Measurements from ENCODE around the gene POLR2A.

GRCh38 chr17:7476951-7477350 is 7.2 kb upstream of the POLR2A start:
- no peak for TF ChIP-seq CTCF (IDR thresholded peaks at IDR 0.05; ENCODE audit: low read depth, low read length)
- no peak for TF ChIP-seq MAX (IDR thresholded peaks at IDR 0.05; ENCODE audit: low read depth, low read length)
- no peak for TF ChIP-seq POLR2A (IDR thresholded peaks at IDR 0.05; ENCODE audit: extremely low read depth, insufficient read length)
- no peak for TF ChIP-seq MYC (IDR thresholded peaks at IDR 0.05; ENCODE audit: low read depth, low read length)
